ENCODE results near the gene IGFBP2.
A peak's percentile ranks its signal among the peaks of the same experiment; 100 is the strongest.

Gene IGFBP2

DNA sequence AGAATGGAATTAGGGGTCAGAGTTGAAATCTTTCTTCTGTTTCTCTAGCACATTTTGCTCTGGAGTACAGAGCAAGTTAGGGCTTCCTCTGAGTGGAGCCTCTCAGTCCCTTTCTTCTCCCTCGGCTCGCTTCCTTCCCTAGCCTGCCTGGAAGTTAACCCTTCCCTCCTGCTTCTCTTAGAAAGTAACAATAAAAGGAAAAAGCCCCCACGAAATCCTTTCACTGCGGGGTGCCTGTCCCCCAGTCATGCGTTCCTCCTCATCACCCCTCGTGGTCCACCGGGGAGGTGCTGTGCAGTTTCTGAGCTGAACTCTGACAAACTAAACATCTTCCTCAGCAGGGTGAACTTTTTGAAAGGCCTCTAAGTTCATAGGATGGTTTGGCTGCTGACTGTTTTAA lies 2.0 kb downstream of the IGFBP2 start:
- peak overlapping the region; percentile 82; the same call in 1 of the 2 replicates for H3K4me3 ChIP-seq (ENCODE audit: low read length)
- DNase-seq (ENCODE audit: low read depth, low spot score): no peak

DNA sequence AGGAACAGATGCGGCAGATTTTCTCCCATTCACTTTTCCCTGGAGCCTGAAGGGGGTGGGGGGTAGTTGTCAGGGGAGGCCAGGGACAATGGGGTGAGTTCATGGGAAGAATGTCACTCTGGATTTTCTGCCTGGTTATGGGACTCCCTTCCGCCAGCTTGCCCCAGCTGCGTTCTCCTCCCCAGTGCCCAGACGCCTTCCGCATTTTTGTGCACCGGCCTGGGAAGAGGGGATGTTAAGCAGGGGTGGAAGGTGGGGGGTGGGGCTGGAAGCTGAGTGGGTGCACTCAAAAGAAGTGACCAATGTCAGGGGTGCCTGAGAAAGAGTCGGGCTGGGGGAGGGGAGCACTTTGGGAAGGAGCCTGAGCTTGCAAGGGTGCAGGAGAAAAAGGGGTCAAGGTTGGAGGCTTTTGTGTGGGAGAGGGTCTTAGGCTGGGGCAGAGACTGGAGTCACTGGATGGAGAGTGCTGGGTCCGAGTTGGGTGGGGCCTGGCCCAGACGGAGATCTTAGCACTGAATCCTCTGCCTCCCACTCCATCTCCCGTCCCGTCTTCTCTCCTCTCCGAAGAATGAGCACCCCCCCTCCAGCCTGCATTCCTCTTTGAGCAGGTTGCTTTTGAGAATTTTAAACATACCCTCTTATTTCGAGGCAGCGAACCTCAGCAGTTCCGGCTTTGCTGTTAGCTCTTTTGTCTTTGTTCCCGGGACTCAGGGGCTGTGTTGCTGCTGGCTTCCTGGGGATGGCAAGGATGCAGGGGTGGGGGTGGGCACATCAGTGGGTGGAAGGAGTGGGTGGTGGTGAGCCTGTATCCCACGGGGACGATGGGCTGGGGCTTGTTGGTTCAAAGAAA lies 2.7 kb downstream of the IGFBP2 start:
- DNase-seq (ENCODE audit: low read depth, low spot score): no peak
- no peak overlapping the region for H3K4me3 ChIP-seq (ENCODE audit: low read length)

DNA sequence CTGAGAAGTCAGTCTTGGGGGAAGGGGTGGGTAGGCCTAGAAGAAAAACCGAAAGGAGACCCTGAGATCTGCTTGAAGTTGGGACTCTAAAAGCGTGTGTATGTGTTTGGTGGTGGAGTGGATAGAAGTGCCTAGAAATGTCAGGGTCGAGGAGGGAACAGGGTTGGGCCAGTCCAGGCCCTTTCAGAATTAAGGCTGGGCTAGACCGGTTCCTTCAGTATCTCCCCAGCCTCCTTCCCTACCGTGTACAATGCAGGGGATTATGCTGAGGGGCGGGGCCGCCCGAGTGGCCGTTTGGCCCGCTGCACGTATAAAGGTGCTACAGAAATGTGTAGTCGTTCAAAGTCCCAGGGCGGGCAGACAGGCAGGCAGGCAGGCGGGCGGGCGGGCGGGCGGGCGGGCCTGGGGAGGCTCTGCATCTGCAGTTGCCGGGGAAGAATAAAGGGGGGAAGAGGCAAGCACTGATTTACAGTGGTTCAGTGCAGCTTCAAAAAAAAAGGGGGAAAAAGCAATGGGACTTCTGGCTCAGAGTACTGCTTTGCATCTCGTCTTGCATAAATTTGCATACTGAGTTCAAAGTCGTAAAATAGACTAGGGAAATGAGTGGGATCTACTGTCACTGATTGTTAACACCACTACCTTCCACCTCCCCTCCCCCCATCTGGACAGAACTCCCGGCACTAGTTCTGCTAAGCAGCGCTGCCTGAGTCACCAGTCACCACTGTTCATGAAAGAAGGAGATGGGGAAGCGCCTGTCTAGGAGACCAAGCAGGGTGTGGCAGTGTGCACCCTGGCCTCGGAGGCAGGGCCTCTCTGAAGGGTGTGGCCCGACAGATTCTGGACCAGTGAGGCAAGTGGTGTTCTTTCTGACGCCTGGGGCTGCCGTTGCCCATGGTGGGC lies 3.6 kb downstream of the IGFBP2 start:
- DNase-seq (ENCODE audit: low read depth, low spot score): no peak
- H3K4me3 ChIP-seq (ENCODE audit: low read length): no peak overlapping the region

DNA sequence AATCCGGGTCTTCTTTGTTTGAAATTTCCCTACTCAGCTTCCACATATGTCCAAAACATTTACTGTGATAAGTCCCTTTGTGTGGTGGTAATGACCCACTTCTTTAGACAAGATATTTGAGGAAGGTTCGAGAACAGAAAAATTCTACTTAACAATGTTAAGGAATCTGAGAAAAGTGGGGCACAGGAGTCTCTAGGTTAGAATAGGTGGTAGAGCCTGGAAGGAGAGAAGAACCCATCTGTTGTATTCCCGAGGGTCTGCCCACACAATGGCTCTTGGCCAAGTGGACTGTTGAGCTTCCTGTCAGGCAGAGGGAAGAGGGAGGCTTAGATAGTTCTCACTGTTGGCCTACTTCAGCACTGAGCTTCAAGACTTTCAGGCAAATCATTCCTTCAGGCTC lies 4.3 kb downstream of the IGFBP2 start:
- no peak for DNase-seq (ENCODE audit: low read depth, low spot score)
- H3K4me3 ChIP-seq (ENCODE audit: low read length): no peak overlapping the region

DNA sequence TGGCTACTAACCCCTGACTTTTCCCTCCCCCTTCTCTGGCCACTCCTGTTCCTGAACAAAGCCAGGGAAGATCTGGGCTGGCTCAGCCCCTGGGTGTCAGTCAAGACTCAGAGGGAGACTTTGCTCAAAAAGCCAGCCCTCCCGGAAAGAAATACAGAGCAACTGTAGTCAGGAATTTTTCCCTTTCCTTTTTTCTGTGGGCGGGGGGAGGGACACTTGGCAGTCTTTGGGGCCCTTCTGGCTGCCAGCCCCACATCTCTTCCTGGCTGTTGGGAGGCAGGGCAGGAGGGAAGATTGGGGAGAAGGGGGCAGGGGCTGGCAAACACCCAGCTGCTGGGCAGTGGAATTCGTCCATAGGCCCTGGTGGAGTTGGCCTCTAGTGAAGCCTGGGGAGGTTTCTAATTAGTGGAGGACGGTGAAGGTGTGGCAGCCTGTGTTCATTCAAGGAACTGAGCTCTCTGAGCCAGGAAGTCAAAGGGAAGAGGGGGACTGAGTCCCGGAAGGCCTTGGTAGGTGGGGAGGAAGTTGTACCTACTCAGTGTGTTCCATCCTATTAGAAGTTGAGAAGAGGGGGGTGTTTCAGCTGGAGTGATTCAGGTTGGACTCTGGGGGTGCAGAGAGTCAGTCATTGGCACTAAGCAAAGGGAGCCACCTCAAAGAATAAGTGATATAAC lies 10.9 kb downstream of the IGFBP2 start:
- no peak overlapping the region for H3K4me3 ChIP-seq (ENCODE audit: low read length)
- peak; percentile 33 for DNase-seq (ENCODE audit: low read depth, low spot score)

DNA sequence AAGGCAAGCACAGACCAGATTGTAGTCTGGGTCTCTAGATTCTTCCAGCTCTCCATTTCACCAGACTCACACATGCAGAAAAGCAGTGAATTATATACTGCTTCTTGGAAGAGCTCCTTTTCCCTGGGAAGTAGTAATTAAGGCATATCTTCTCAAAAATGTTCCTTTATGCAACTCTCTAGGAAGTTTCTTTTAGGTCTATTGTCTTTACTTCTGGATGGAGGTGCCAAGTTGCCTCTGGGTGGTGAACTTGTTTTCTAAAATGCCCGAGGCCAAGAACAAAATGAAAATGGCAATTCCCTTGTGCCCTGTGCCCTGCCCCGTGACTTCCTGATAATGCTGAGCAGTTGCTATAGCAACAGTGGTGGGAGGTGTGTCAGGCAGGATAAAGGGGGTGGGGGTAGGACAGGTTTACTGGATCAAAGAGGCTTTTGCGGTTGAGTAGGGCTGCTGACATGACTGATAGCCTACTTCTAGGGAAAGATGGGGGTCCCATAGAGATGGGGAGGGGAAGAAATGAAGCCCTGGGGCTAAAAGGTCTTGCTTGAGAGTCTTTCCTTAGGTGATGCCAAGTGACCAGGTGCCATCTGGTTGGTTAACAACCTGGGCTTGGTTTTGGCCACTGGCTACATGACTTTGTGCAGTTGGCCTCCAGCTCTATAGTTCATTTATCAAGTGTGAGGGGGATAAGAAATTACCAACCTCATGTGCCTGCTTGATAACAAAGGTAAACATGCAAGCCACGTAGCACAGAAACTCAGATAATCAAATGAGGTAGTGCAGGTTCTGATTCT lies 11.8 kb downstream of the IGFBP2 start:
- peak; percentile 65 for DNase-seq (ENCODE audit: low read depth, low spot score)
- no peak overlapping the region for H3K4me3 ChIP-seq (ENCODE audit: low read length)

DNA sequence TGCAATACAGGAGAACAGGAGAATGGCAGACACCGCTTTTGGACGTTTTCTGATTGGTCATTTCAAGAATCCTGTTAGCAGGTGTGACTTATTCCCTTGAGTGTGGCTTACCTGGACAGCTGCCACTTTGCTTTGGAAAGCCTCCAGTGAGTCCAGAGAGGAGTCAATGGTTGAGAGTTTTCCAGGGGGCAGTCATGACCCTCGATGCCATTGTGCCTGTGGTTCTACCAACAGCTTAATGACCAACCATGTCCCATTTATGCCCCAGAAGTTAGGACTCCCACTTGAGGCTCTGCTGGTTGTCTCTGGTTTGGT lies 12.4 kb downstream of the IGFBP2 start:
- H3K4me3 ChIP-seq (ENCODE audit: low read length): no peak overlapping the region
- no peak for DNase-seq (ENCODE audit: low read depth, low spot score)

DNA sequence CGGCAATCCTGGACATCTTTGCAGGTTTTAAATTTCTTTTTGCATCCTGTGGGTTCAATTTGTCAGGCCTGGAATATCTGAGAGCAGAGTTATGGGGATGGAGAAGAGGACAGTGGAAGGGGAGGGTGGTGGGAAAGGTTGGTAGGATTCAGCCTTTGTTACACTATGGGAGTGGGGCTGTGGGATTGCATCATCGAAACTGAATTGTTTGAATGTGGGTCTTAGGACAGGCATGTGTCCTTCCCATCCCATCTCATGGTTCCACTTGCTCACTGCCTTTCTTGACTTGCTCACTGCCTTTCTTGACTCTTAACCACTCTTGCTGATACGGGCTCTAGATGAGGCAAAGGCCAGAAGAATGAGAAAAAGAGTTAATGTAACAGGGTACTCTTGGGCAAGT lies 12.9 kb downstream of the IGFBP2 start:
- no peak overlapping the region for H3K4me3 ChIP-seq (ENCODE audit: low read length)
- DNase-seq (ENCODE audit: low read depth, low spot score): no peak

DNA sequence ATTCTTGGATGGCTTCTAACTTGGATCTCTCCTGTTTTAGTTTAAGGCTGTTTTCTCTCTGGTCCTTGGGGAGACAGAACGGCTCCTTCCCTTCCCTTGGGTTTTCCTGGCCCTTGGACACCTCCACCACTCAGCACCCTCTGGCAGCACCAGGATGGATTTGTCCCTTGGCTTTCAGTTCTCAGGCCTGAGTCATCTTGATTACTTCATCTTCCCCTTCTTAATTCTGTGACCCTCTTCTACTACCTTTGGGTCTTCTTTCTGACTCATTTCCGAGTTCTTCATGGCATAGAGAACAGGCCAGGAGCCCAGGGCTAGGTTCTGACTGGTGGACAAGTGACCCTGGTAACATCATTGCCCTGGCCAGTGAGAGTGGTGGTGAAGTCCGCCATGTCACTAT lies 14.9 kb downstream of the IGFBP2 start:
- no peak overlapping the region for H3K4me3 ChIP-seq (ENCODE audit: low read length)
- no peak for DNase-seq (ENCODE audit: low read depth, low spot score)

DNA sequence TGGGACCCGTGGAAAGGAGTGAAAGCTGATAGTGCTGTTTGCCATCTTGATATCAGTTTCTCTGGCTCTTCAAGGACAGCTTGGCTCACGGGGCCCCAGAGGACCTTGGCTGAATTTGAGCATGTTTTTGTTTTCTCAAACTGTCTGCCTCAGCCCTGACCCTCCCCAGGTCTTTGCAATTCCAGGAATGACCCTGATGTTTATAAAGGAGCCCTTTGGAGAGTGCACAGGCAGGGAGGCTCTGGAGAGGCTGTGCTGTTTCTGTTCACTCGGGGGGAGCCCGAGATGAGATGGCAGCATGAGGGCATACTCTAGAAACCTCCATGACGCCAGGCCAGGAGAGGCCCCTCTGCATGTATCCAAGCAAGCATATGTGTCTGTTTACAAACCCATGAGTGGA lies 16.4 kb downstream of the IGFBP2 start:
- DNase-seq (ENCODE audit: low read depth, low spot score): no peak
- H3K4me3 ChIP-seq (ENCODE audit: low read length): no peak overlapping the region

DNA sequence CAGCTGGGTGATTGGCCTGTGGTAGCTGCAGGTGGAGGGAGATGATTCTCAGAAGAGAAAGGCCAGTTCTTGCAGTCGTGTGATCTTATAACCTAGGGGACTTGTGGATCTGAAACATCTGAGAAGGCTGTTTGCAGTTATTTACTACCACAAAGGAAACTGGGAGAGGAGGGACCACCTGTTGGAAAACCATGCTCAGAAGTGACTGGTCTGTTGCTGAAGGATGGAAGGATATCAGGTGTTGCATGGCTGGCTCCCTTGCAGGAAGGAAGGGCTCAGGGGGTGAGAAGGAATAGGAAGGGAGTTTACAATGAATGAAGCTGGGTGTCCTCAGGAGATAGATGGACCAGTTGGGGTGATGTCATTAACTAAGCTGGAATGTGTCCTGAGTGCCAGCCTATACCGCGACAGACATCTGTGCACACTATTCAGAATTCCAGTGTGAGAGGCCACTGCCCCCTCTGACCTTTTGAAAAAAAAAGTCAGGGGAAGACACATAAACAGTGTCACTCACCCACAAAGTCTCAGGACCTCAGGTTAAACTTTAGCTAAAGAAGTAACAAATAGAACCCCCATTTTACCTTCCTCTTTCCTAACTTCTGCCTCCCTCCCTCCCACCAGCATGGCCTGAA lies 17.5 kb downstream of the IGFBP2 start:
- H3K4me3 ChIP-seq (ENCODE audit: low read length): no peak overlapping the region
- no peak for DNase-seq (ENCODE audit: low read depth, low spot score)

DNA sequence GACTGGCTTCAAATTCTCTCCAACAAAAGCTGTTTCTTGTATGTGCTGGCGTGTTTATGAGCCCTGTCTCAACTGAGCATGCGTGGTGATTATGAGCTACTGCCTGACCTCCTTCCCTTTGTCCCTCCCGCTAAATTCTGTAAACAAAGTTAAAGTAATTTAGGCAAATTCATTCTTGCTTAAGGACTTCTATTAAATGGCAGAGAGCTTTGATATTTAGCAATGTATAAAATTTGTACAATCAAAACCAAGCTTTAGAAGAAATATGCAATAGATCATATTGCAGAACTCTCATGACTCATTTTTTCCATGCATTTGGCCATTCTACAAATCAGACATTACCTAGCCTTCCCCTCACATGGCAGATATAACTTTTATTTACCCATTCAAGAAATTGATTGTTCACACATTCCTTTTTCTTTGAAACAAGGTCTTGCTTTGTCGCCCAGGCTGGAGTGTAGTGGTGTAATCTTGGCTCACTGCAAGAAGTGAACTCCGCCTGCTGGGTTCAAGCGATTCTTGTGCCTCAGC lies 18.2 kb downstream of the IGFBP2 start:
- no peak overlapping the region for H3K4me3 ChIP-seq (ENCODE audit: low read length)
- DNase-seq (ENCODE audit: low read depth, low spot score): no peak

DNA sequence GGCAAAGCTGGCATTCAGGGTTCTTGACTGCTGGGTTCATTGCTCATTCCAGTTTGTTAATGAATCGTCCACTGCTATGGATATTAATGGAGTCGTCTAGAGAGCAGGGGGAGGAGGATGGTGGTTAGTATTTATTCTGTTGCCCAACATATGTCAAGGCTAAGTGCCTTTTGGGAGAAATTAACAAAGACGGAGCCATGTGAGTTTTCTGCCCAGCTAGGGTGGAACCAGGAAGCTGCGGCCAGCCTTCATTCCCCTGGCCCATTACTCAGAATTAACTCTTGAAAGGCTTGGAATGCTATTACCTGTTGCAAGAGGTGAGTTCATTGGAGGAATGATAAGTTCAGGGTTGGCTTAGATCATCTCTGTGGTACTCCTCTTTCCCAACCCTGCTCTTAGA lies 19.3 kb downstream of the IGFBP2 start:
- DNase-seq (ENCODE audit: low read depth, low spot score): no peak
- H3K4me3 ChIP-seq (ENCODE audit: low read length): no peak overlapping the region

DNA sequence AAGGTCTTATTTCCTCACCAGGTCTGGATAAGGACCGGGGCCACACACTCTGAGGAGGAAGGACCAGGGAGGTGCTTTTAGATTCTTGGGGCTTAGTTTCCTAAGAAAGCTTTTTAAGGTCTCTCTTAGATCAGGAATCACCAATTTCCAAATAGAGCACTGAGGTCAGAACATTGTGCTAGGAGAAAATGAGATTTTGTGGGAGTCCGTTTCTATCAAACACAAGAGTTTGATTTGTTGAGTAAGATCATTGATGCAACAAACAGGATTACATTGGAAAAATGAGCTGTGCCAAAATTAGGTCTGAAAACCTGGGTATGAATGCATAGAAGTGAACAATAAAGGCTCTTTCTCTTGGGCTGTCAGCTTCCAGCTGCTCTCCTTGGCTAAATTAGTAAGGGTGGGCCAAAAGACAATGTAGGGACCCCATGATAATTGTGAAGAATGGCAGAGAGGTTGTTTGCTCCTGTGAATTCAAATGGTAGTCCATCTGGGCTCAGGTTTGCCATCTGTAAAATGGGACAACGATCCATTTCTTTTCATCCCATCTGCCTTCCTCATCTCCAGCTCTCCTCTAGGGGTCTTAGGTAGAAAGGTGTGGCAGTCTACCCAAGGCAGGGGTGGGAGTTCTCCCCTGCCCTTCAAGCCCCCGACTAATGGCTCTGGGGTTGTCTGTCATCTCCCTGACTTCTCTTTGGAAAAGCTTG lies 20.0 kb downstream of the IGFBP2 start:
- no peak for DNase-seq (ENCODE audit: low read depth, low spot score)
- H3K4me3 ChIP-seq (ENCODE audit: low read length): no peak overlapping the region

DNA sequence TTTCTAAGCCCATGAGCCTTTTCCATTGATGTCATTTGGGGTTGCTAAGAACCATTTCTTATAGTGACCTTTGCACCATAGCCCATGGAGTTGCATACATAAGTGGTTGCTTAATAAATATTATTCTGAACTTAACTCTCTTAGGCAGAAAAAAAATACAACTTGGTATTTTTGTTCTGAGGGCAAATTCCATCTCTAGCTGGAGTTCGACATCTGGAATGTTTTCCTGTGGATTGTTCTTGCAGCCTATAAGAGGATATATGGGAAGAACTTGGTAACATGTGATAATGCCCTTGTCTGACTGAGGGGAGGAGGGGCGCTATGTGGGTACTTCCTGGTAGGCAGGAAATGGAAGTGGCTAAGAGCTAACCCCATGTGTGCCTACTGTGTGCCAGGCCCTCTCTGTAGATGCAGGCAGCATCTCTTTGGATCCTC lies 20.7 kb downstream of the IGFBP2 start:
- H3K4me3 ChIP-seq (ENCODE audit: low read length): no peak overlapping the region
- DNase-seq (ENCODE audit: low read depth, low spot score): peak; percentile 43

DNA sequence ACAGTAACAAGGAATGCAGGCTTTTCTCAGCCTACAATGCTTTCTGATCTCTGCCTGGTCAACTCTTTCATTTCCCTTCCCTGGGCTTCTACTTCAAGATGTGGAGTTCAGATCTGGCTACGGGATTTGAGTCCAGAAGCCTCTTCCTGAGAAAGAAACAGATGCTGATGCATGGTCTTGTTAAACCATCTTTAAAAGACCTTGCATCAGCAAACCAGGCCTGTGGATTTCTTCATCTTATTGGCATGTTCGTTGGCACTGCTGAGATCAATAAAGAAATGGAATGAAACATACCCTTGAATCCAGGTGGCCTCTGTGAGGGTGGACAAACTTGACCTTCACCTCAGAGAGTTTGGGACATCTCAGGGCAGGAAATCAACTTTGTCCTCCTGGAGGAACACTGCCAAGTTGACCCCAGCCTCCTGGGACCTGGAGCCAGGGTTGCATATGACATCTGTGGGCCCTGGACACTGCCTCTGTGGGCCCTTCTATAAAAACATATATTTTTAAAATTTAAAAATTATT lies 21.4 kb downstream of the IGFBP2 start:
- no peak overlapping the region for H3K4me3 ChIP-seq (ENCODE audit: low read length)
- no peak for DNase-seq (ENCODE audit: low read depth, low spot score)

DNA sequence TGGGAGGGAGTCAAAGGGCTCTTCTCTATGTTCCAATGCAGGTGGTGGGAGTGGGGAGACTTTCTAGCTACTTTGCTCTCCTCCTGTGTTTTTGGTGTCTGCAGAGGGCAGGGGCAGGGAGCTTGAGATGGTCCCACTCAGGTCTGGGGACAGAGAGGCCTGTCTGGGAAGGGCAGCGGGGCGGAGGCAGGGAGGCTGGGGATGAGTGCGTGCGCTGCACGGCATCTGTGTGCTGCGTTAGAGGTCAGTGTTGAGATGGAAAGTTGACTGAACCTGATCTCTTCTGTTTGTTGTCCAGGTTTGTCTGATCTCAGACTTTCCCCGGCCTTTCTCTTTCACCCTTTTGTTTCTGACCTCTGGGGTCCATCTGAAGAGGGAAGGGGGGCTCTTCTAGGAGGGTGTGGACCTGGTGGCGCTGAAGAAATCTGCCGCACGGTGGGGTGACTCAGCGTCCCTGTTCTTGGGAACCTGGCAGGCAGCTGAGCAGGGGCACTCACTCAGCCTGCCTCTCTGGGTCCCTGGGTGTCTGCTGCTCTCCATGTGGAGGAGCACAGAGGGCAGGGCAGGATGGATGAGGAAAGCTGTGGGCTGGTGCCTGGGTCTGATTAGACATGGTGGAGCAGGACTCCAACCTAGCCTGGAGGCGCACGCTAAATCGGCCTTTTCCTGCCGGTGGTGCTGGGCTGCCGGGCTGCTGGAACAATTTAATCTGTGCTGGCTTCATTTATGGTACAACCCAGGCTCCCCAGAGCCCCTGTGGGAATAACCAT lies 24.1 kb downstream of the IGFBP2 start:
- no peak for DNase-seq (ENCODE audit: low read depth, low spot score)
- no peak overlapping the region for H3K4me3 ChIP-seq (ENCODE audit: low read length)

Measured in Jurkat, Clone E6-1 (cell line).